Measurements from ENCODE around the gene AMBP. TPM values are rescaled to one million over a fixed set of nuclear protein-coding genes. Genes with fewer than 3 reads are reported as not detected.

AMBP gene
- total RNA-seq, 1 experiment from 2014 or later: 0.22 TPM

- ATAC-seq (no peak), DNase-seq (no peak)
- ChIA-PET CTCF (no interaction called here), POLR2A (ENCODE audit: unreplicated experiment) (no interaction called here)
- Histone ChIP-seq H3K4me3 (ENCODE audit: low read length) (no peak overlapping the region), H3K27me3 (ENCODE audit: low read length) (no peaks in the 10 kb centered on the region), H3K4me1 (ENCODE audit: insufficient read depth, low read length) (no peaks in the 10 kb centered on the region), H3F3A (ENCODE audit: low read length, unreplicated experiment) (no peaks in the 10 kb centered on the region), H3K9me3 (ENCODE audit: low read length) (peaks cover 12% of the 10 kb centered on the region; the same call in 1 of the 2 replicates), H4K20me1 (ENCODE audit: low read length) (no peaks in the 10 kb centered on the region), H3K27ac (ENCODE audit: low read length) (no peak overlapping the region), H2AFZ (ENCODE audit: low read length) (no peak overlapping the region), H3K36me3 (ENCODE audit: low read depth, low read length) (peaks cover 22% of the 10 kb centered on the region), H3K9me2 (replicated peaks; ENCODE audit: low read length) (no peaks in the 10 kb centered on the region), H3K4me2 (ENCODE audit: low read length) (no peak overlapping the region), H3K9ac (ENCODE audit: low read length) (no peak overlapping the region), H3K79me2 (ENCODE audit: low read length) (no peaks in the 10 kb centered on the region)
- intact Hi-C loops (cut with micrococcal nuclease): no loop called here
- no peak for TF ChIP-seq CTCF (conservative IDR thresholded peaks at IDR 0.05; ENCODE audit: low read depth, low read length)
- no peak for TF ChIP-seq EZH2 (IDR thresholded peaks at IDR 0.05; ENCODE audit: low read length, unreplicated experiment)
- no peak for TF ChIP-seq EZH2phosphoT487 (IDR thresholded peaks at IDR 0.05; ENCODE audit: borderline replicate concordance, low read length)
- no TSS peak for BruUV-seq (replicated peaks)
These were observed 52.8 kb downstream of the AMBP start for GRCh38 chr9:114025196-114025753.

- ATAC-seq (no peak), DNase-seq (no peak)
- POLR2A ChIA-PET (ENCODE audit: unreplicated experiment): no interaction called here
- BruUV-seq (replicated peaks): no TSS peak
- Histone ChIP-seq H3K4me3 (ENCODE audit: low read length) (no peak overlapping the region), H3K9ac (ENCODE audit: low read length) (no peak overlapping the region), H3K4me1 (ENCODE audit: insufficient read depth, low read length) (no peaks in the 10 kb centered on the region), H3K36me3 (ENCODE audit: low read depth, low read length) (peaks cover 32% of the 10 kb centered on the region), H3K79me2 (ENCODE audit: low read length) (no peaks in the 10 kb centered on the region), H2AFZ (ENCODE audit: low read length) (no peak overlapping the region), H3K27ac (ENCODE audit: low read length) (no peak overlapping the region), H4K20me1 (ENCODE audit: low read length) (no peaks in the 10 kb centered on the region), H3K9me2 (replicated peaks; ENCODE audit: low read length) (no peaks in the 10 kb centered on the region), H3K4me2 (ENCODE audit: low read length) (no peak overlapping the region), H3F3A (ENCODE audit: low read length, unreplicated experiment) (no peaks in the 10 kb centered on the region), H3K27me3 (ENCODE audit: low read length) (no peaks in the 10 kb centered on the region), H3K9me3 (ENCODE audit: low read length) (peaks cover 14% of the 10 kb centered on the region; the same call in 1 of the 2 replicates)
- no peak for TF ChIP-seq EZH2phosphoT487 (IDR thresholded peaks at IDR 0.05; ENCODE audit: borderline replicate concordance, low read length)
- no peak for TF ChIP-seq EZH2 (IDR thresholded peaks at IDR 0.05; ENCODE audit: low read length, unreplicated experiment)
- no peak for TF ChIP-seq CTCF (conservative IDR thresholded peaks at IDR 0.05; ENCODE audit: low read depth, low read length)
- intact Hi-C loops (cut with micrococcal nuclease): no loop called here
- CTCF ChIA-PET: no interaction called here
These were observed 54.1 kb downstream of the AMBP start for GRCh38 chr9:114023961-114024360.

- Histone ChIP-seq H3K9ac (ENCODE audit: low read length) (no peak overlapping the region), H3F3A (ENCODE audit: low read length, unreplicated experiment) (no peaks in the 10 kb centered on the region), H3K36me3 (ENCODE audit: low read depth, low read length) (peaks cover 32% of the 10 kb centered on the region), H3K9me3 (ENCODE audit: low read length) (peaks cover 14% of the 10 kb centered on the region; the same call in 1 of the 2 replicates), H3K4me1 (ENCODE audit: insufficient read depth, low read length) (no peaks in the 10 kb centered on the region), H2AFZ (ENCODE audit: low read length) (no peak overlapping the region), H3K4me3 (ENCODE audit: low read length) (no peak overlapping the region), H3K9me2 (replicated peaks; ENCODE audit: low read length) (no peaks in the 10 kb centered on the region), H3K27me3 (ENCODE audit: low read length) (no peaks in the 10 kb centered on the region), H3K4me2 (ENCODE audit: low read length) (no peak overlapping the region), H3K27ac (ENCODE audit: low read length) (no peak overlapping the region), H3K79me2 (ENCODE audit: low read length) (no peaks in the 10 kb centered on the region), H4K20me1 (ENCODE audit: low read length) (no peaks in the 10 kb centered on the region)
- ATAC-seq (no peak), DNase-seq (no peak)
- BruUV-seq (replicated peaks): no TSS peak
- intact Hi-C loops (cut with micrococcal nuclease): no loop called here
- POLR2A ChIA-PET (ENCODE audit: unreplicated experiment): no interaction called here
- TF ChIP-seq EZH2phosphoT487 (IDR thresholded peaks at IDR 0.05; ENCODE audit: borderline replicate concordance, low read length): no peak
- no peak for TF ChIP-seq EZH2 (IDR thresholded peaks at IDR 0.05; ENCODE audit: low read length, unreplicated experiment)
- TF ChIP-seq CTCF (conservative IDR thresholded peaks at IDR 0.05; ENCODE audit: low read depth, low read length): no peak
- CTCF ChIA-PET: no interaction called here
These were observed 56.5 kb downstream of the AMBP start for GRCh38 chr9:114021578-114021977.

Data from PC-3 (cell line).